HG03196 (cell line): ENCODE results near the gene GINS1.
"Not testable (repeated sequence)": the region's sequence is repeated elsewhere in the genome, so short reads cannot be mapped to it uniquely, and the experiment has no call there.

Experiments used
- ATAC-seq: cut with Tn5 transposase; IDR thresholded peaks from one replicate; pipeline ENCODE4 v1.9.1; 2021; ENCODE audit not compliant: unreplicated experiment

GINS1 gene

GRCh38 chr20:25389858-25390537 is 17.5 kb upstream of the GINS1 start:
- peak; percentile 28 for ATAC-seq

- ATAC-seq = peak; percentile 92
These were observed 16.6 kb upstream of the GINS1 start, which contains the start of gene ABHD12 for GRCh38 chr20:25390538-25391528. Gene ABHD12 (minus strand): TSS chr20:25390835. CDS start chr20:25390703, 132 bp downstream.

- no peak for ATAC-seq
These were observed 13.2 kb upstream of the GINS1 start for GRCh38 chr20:25394276-25394675.

GRCh38 chr20:25394996-25395395 is 12.5 kb upstream of the GINS1 start:
- ATAC-seq = no peak

- ATAC-seq = no peak
These were observed 10.4 kb upstream of the GINS1 start for GRCh38 chr20:25397096-25397495.

GRCh38 chr20:25397821-25398220 is 9.7 kb upstream of the GINS1 start:
- ATAC-seq = no peak

- no peak for ATAC-seq
These were observed 9.0 kb upstream of the GINS1 start for GRCh38 chr20:25398376-25399036.

GRCh38 chr20:25399037-25399430 is 8.4 kb upstream of the GINS1 start:
- no peak for ATAC-seq

GRCh38 chr20:25400291-25400732 is 7.2 kb upstream of the GINS1 start:
- ATAC-seq = not testable (repeated sequence)

GRCh38 chr20:25402583-25402982 is 4.9 kb upstream of the GINS1 start:
- no peak for ATAC-seq

- ATAC-seq = no peak
These were observed 686 bp downstream of the GINS1 start for GRCh38 chr20:25408170-25408547.

- ATAC-seq = no peak
These were observed 1.4 kb downstream of the GINS1 start for GRCh38 chr20:25408890-25409289.

GRCh38 chr20:25418776-25419175 is 11.3 kb downstream of the GINS1 start:
- no peak for ATAC-seq

- ATAC-seq = no peak
These were observed 13.6 kb downstream of the GINS1 start for GRCh38 chr20:25421102-25421501.

- no peak for ATAC-seq
These were observed 14.6 kb downstream of the GINS1 start for GRCh38 chr20:25422032-25422431.

- no peak for ATAC-seq
These were observed 17.1 kb downstream of the GINS1 start for GRCh38 chr20:25424536-25424935.

GRCh38 chr20:25437153-25437581 is 29.7 kb downstream of the GINS1 start:
- ATAC-seq = no peak

GRCh38 chr20:25439328-25439727 is 31.9 kb downstream of the GINS1 start:
- ATAC-seq = no peak

- no peak for ATAC-seq
These were observed 37.1 kb downstream of the GINS1 start for GRCh38 chr20:25444556-25444955.

GRCh38 chr20:25447671-25448070 is 40.2 kb downstream of the GINS1 start:
- ATAC-seq = no peak

GRCh38 chr20:25452333-25452732 is 44.9 kb downstream of the GINS1 start:
- ATAC-seq = no peak
